HG02610 (cell line): ENCODE data around the gene CCSER1.
"Not testable (repeated sequence)": the region's sequence is repeated elsewhere in the genome, so short reads cannot be mapped to it uniquely, and the experiment has no call there.

ENCODE experiments used
- ATAC-seq: cut with Tn5 transposase; IDR thresholded peaks from one replicate; pipeline ENCODE4 v1.9.1; 2021; ENCODE audit warnings: mild to moderate bottlenecking, moderate library complexity; ENCODE audit not compliant: unreplicated experiment

Gene CCSER1

GRCh38 chr4:90798948-90799347 is 671.8 kb downstream of the CCSER1 start:
- ATAC-seq = no peak

DNA sequence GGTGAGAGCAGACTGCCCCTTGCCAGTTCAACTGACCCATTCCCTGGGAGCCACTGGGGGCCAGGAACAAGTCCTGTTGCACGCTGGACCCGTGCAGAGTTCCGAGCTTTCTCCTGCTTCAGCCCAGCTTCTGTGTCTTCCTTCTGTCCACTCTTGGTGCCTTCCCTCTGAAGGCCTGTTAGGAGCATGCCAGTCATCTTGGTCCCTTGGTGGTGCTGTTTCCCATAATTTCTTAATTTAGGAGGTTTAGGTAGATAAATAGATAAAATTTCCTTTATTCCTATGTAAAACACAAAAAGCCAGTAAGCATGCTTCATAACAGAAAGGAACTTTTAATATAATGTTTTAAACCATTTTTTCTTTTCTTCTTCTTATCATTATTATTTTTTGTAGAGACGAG is 672.7 kb downstream of the CCSER1 start:
- ATAC-seq = no peak

DNA sequence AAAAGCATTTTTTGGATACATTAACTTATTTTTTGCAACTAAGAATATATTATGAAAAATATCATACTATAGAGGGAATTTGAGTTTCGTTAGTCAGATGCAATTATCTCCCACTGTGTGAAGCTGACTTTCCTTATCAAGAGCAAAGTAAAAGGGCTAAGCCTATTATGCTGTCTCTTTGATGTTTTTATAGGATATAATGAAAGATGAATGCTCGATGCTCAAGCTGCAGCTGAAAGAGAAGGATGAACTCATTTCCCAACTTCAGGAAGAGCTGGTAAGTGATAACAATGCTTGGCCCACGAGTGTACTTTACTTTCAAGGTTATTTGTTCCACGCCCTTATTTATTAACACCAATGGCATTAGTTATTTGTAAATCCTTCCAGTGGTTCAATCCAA is 688.4 kb downstream of the CCSER1 start:
- ATAC-seq = no peak

GRCh38 chr4:90816754-90817153 is 689.6 kb downstream of the CCSER1 start:
- no peak for ATAC-seq

GRCh38 chr4:90824266-90825150 is 697.3 kb downstream of the CCSER1 start:
- peak; percentile 64 for ATAC-seq

DNA sequence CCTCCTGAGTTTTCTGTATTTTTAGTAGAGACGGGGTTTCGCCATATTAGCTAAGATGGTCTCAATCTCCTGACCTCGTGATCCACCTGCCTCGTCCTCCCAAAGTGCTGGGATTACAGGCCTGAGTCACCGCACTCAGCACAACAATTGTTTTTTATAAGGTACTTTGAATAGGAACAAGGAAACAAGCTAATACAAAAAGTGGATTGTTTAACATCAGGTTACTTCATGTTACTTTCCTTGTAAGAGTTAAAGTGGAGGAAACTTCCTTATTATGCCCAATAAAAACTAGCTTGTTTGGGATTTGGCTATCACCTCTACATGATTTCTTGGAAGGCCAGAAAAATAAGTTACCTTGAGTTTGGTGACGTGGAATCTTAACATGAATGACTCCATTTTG is 698.7 kb downstream of the CCSER1 start:
- no peak for ATAC-seq

DNA sequence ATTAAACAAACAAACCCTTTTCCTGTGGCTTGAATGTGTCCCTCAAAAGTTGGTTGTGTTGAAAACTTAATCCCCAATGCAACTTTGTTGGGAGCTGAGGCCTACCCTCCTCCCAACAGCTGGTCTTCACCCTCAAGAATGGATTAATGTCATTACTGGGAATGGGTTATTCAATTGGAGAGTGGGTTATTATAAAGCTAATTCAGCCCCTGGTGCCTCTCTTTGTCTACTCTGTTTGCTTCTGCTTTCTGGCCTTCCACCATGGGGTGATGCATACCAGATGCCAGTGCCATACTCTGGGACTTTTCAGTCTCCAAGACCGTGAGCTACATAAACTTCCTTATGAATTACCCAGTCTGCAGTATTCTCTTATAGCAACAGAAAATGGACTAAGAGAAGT is 706.5 kb downstream of the CCSER1 start:
- ATAC-seq = no peak

DNA sequence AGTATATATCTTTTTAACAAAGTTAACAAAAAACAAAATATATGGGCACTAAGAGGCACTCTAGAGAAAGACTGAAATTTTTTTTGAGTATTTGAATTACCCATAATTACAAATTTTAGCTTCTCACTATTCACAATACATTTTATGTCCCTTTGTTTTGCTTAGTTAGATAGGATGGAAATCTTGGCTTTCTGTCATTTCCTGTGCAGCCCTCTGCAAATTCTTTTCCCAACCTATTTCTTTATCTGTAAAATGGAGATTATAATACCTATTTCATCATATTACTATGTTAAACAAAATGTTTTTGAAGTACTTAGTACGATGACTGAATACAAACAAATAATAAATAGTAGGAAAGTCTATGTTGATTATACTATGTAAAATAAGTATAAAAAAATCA is 710.0 kb downstream of the CCSER1 start:
- no peak for ATAC-seq

DNA sequence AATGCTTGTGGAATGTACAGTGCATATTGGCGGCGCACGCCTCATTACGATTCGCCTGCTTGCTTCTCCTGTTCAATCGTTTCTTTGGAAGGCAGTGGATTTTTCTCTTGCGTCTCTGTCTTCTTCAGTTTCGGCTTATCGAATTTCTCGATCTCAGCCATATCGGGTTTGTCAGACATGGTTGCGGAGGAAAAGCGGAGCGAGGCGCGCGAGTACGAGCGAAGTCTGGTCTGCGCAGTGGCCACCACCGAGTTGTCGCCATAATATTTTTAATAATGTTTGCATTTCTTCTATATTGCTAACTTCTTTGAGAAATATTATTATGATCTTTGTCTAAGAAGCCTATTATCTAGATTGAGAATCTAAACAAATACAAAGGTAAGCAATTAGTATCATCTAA is 711.7 kb downstream of the CCSER1 start:
- not testable (repeated sequence) for ATAC-seq

DNA sequence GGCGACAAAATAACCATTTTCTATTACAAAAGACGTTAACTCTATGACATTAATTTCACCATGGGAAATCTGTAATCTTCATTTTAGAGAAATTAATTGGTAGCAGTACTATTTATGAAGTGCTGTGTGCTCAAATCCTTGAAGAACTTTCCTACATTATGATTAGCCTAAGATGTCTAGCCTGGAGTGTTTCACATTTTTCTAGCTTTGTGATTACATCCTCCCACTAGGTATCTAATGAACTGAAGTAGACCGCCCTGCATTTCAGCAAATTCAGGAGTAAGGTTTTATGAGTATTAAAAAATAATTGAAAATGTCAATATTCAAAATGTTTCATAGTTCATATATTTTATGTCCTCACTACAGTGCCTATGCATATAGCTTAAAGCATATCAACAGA is 713.1 kb downstream of the CCSER1 start:
- no peak for ATAC-seq

- no peak for ATAC-seq
These were observed 713.6 kb downstream of the CCSER1 start for GRCh38 chr4:90840828-90841227.

GRCh38 chr4:90841676-90842075 is 714.5 kb downstream of the CCSER1 start:
- no peak for ATAC-seq

DNA sequence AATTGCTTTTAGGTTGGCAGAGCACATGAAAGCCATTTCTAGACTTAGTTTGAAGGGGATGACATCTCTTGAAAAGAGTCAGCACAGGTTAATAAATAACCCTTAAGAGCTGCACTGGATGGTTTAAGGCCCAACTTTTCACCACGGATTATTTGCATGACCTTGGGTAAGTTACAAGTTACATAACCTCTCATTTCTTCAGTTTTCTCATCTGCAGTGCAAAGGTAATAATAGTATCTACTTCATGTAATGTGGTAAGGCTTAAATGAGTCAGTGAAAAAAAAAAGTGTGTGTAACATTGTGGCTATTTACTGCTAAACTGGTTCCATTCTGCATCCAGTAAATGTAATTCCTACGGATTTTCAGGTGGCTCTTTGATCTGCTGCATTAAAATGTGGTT is 715.8 kb downstream of the CCSER1 start:
- ATAC-seq = peak; percentile 98

DNA sequence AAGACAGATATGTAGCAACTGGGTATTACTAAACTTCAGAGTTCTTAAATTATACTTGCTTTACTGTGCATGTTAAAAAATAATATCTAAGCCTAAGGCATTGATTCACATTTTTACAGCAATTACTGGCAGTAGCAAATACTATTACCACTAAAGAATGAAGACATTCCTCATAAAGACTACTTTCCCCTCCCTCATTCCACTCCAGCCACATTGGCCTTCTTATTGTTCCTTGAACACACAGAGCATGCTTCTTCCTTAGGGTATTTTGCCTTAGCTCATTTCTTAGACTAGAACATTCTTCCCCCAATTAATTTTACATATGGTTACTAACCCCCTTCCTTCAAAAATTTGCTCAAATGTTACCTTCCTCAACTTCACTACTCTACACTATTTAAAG is 717.0 kb downstream of the CCSER1 start:
- no peak for ATAC-seq

- ATAC-seq = peak; percentile 32
These were observed 718.6 kb downstream of the CCSER1 start for GRCh38 chr4:90845777-90846176.

GRCh38 chr4:90852237-90852636 is 725.0 kb downstream of the CCSER1 start:
- no peak for ATAC-seq

DNA sequence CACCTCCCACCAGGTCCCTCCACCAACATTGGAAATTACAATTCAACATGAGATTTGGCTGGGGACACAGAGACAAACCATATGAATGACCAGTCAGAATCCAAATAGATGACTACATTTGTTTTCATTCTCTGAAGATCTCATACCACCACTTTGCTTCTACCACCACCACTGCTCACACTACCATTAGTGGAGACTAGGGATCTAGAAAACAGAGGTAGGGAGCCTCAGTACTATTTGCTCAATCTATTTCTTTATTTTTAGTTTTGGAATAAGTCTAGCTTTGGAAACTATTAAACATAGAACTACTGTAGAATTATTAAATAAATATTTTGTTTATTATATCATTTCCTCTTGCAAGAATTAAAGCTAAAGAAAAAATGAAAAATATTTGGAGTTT is 727.9 kb downstream of the CCSER1 start:
- ATAC-seq = no peak

DNA sequence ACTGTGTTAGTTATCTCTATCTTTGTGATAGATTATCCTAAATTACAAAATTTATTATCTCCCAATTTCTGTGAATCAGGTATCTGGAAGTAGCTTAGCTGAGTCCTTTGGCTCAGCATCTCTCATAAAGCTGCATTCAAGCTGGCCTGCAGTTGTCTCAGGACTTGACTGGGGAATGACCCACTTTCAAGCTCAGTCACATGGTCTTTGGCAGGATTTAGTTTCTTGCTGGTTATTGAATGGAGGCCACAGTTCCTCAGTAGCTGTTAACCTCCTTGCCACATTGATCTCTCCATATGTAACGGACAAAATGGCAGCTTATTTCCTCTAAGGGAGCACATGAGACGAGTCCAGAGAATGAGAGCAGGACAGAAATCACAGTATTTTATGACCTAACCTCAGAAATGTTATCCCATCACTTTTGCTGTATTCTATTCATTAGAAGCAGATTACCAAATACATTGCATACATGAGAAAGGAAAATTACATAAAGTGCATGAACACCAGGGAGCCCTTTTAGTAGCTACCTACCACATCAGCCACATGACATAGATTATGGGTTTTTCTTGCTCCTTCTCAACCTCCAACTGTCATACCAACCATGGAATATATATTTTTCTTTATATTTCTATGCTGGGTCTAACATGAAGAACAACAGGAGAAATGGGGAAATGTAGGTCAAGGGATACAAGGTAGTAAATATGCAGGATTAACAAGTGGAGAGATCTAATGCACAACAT is 730.1 kb downstream of the CCSER1 start:
- ATAC-seq = no peak

- no peak for ATAC-seq
These were observed 748.6 kb downstream of the CCSER1 start for GRCh38 chr4:90875791-90876190.

DNA sequence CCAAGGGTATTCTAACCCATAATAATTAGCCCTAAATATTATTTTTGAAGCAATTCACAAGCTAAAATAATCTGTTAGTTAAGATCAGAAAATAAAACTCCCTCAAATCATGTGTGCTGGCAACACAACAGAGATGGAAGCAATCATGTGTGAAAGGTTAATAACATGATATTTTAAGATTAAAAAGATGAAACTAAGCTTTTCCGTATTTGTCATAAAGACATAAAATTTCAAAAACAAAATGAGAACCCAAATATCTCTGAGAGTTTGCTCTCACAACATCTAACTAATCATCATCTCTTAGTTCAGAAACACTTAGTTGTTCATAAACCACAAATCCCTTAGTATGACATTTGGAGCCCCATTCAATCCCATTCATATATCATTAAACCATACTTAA is 749.1 kb downstream of the CCSER1 start:
- ATAC-seq = no peak

GRCh38 chr4:90883519-90883918 is 756.3 kb downstream of the CCSER1 start:
- ATAC-seq = peak; percentile 71

DNA sequence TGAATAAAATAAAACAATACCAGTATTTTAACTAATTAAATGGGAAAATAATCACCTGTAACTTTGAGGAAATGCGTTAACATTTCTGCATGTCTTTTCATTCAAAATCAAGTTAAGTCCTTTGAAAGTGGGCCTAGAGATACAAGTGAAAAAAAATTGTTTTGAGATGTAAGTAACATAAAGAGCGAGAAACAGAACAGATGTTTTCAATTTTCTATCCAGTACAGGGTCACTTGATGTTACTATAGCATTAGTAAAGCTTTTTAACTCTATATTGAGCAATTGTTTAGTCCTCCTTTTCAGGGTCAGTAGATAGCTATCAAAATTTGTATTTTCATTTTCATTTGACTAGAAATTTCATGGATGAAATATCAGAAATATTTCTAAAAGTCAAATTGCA is 761.4 kb downstream of the CCSER1 start:
- ATAC-seq = no peak
